ENCODE results near the gene EVA1C. TPM values are rescaled to one million over a fixed set of nuclear protein-coding genes. Genes with fewer than 3 reads are reported as not detected.
"Not testable (repeated sequence)": the region's sequence is repeated elsewhere in the genome, so short reads cannot be mapped to it uniquely, and the experiment has no call there.

The EVA1C gene
- total RNA-seq, 3 donors from 2014 or later (not counting 1 experiment from before 2014, with no cell fraction given), result 14.7 to 27.8 (median 15.8) TPM

DNA sequence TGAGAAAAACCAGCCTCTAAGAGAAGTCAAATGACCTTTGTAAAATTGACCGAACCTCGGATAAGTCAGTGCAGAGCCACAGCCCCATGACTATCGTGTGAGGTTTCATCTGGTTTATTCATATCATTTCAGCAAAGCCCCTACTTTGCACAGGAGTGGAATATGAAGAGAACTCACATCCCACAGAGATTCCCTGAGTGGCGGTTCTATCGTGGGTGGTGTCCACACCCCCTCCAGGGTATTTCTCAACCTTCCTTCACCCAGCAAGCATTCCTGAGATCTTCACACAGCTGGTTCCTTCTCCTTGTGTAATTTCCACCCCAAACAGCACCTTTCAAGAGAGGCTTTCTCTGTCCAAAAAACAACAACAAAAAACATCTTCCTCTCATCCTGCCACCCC, 47.5 kb downstream of the EVA1C start:
- no peak overlapping the region for H3K4me3 Mint-ChIP-seq
- no peaks in the 10 kb centered on the region for H3K9me3 ChIP-seq (ENCODE audit: control insufficient read depth, insufficient read depth, low read length)
- H3K27me3 Mint-ChIP-seq (ENCODE audit: low read depth in 2 of 2), result no peaks in the 10 kb centered on the region
- no peak overlapping the region for H3K27ac Mint-ChIP-seq
- TF ChIP-seq, protein P1, sequence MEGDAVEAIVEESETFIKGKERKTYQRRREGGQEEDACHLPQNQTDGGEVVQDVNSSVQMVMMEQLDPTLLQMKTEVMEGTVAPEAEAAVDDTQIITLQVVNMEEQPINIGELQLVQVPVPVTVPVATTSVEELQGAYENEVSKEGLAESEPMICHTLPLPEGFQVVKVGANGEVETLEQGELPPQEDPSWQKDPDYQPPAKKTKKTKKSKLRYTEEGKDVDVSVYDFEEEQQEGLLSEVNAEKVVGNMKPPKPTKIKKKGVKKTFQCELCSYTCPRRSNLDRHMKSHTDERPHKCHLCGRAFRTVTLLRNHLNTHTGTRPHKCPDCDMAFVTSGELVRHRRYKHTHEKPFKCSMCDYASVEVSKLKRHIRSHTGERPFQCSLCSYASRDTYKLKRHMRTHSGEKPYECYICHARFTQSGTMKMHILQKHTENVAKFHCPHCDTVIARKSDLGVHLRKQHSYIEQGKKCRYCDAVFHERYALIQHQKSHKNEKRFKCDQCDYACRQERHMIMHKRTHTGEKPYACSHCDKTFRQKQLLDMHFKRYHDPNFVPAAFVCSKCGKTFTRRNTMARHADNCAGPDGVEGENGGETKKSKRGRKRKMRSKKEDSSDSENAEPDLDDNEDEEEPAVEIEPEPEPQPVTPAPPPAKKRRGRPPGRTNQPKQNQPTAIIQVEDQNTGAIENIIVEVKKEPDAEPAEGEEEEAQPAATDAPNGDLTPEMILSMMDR (IDR thresholded peaks at IDR 0.05), result no peak
- no peaks in the 10 kb centered on the region for H3K36me3 Mint-ChIP-seq
- H3K4me1 Mint-ChIP-seq, result peaks cover 0 to 5% of the 10 kb centered on the region in 2 donors
- H3K27me3 ChIP-seq (ENCODE audit: control insufficient read depth, insufficient read depth, low read length), result no peaks in the 10 kb centered on the region
- H3K36me3 ChIP-seq (ENCODE audit: control insufficient read depth, insufficient read depth, low read length), result peaks cover 5% of the 10 kb centered on the region
- H3K4me1 ChIP-seq (ENCODE audit: control insufficient read depth, insufficient read depth, low read length), result no peaks in the 10 kb centered on the region
- intact Hi-C loops (cut with micrococcal nuclease), result no loop called here
- ATAC-seq, result no peak
- no peak overlapping the region for H3K4me3 ChIP-seq (ENCODE audit: low read length)
- WGBS (ENCODE audit: insufficient coverage), result 92% methylated on average over 5 of the region's 5 CpGs
- DNase-seq, result no peak
- H3K9me3 Mint-ChIP-seq, result no peaks in the 10 kb centered on the region
- H3K27ac ChIP-seq (ENCODE audit: low read length), result no peak overlapping the region

DNA sequence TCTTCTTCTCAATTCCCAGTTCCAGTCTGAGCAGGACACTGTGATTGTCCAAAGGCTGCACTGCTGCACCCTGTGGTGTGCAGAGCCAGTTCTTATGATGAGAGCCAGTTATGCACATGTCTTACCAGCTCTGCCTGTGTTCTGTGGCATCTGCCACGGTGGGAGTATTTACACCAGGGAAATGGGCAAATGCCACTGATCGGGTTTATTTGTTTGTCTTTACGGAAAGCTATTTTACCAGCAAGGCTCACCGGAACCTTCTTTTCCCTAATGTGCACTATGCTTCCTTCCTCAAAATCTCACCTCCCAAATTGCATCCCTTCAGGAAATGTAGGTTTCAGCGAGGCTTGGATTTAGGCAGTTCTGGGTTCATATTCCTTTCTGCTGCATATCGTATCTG, 49.0 kb downstream of the EVA1C start:
- Mint-ChIP-seq H3K4me1 (no peaks in the 10 kb centered on the region), H3K27ac (no peak overlapping the region), H3K36me3 (no peaks in the 10 kb centered on the region), H3K9me3 (no peaks in the 10 kb centered on the region), H3K27me3 (ENCODE audit: low read depth in 2 of 2) (no peaks in the 10 kb centered on the region), H3K4me3 (no peak overlapping the region)
- intact Hi-C loops (cut with micrococcal nuclease), result no loop called here
- no peaks in the 10 kb centered on the region for H3K9me3 ChIP-seq (ENCODE audit: control insufficient read depth, insufficient read depth, low read length)
- no peak for DNase-seq
- H3K27ac ChIP-seq (ENCODE audit: low read length), result no peak overlapping the region
- TF ChIP-seq, protein P1 (IDR thresholded peaks at IDR 0.05), result no peak
- no peaks in the 10 kb centered on the region for H3K27me3 ChIP-seq (ENCODE audit: control insufficient read depth, insufficient read depth, low read length)
- ATAC-seq, result no peak
- H3K36me3 ChIP-seq (ENCODE audit: control insufficient read depth, insufficient read depth, low read length), result peaks cover 7% of the 10 kb centered on the region
- WGBS (ENCODE audit: insufficient coverage), result 92% methylated on average over 6 of the region's 6 CpGs
- H3K4me1 ChIP-seq (ENCODE audit: control insufficient read depth, insufficient read depth, low read length), result no peaks in the 10 kb centered on the region
- no peak overlapping the region for H3K4me3 ChIP-seq (ENCODE audit: low read length)

DNA sequence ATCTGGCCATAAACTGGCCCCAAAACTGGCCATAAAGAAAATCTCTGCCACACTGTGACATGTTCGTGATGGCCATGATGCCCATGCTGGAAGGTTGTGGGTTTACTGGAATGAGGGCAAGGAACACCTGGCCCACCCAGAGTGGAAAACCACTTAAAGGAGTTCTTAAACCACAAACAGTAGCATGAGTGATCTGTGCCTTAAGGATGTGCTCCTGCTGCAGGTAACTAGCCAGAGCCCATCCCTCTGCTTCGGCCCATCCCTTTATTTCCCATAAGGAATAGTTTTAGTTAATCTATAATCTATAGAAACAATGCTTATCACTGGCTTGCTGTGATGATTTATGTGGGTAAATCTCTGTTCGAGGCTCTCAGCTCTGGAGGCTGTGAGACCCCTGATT, 50.1 kb downstream of the EVA1C start:
- H3K27me3 ChIP-seq (ENCODE audit: control insufficient read depth, insufficient read depth, low read length); H3K4me3 Mint-ChIP-seq; H3K4me3 ChIP-seq (ENCODE audit: low read length); H3K9me3 ChIP-seq (ENCODE audit: control insufficient read depth, insufficient read depth, low read length); H3K9me3 Mint-ChIP-seq; DNase-seq; H3K36me3 ChIP-seq (ENCODE audit: control insufficient read depth, insufficient read depth, low read length); H3K27me3 Mint-ChIP-seq (ENCODE audit: low read depth in 2 of 2); H3K4me1 Mint-ChIP-seq; H3K27ac ChIP-seq (ENCODE audit: low read length); intact Hi-C loops (cut with micrococcal nuclease); H3K27ac Mint-ChIP-seq; ATAC-seq; H3K4me1 ChIP-seq (ENCODE audit: control insufficient read depth, insufficient read depth, low read length); H3K36me3 Mint-ChIP-seq: not testable (repeated sequence)
- WGBS (ENCODE audit: insufficient coverage), result 86% methylated on average over 1 of the region's 3 CpGs

DNA sequence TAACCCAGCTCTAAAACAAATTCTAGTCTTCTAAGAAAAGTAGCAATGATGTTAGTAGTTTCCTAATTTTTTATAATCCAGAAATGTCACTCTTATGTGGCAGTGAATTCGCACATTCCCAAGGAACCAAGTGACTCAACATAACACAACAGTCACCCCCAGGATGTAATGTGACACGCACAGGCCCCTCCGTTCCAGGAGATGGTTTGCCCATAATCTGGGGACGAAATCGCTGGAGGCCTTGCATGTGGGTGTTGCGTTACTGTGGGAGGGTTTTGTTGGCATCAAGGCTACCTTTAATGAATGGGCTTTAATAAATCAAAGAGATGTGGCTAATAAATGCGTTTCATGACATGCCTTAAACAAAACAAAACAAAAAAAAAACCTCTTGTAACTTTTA, 50.9 kb downstream of the EVA1C start:
- WGBS (ENCODE audit: insufficient coverage), result 88% methylated on average over 6 of the region's 7 CpGs
- H3K27ac Mint-ChIP-seq, result no peak overlapping the region
- H3K27me3 ChIP-seq (ENCODE audit: control insufficient read depth, insufficient read depth, low read length), result no peaks in the 10 kb centered on the region
- no peaks in the 10 kb centered on the region for H3K27me3 Mint-ChIP-seq (ENCODE audit: low read depth in 2 of 2)
- no peak for ATAC-seq
- H3K36me3 ChIP-seq (ENCODE audit: control insufficient read depth, insufficient read depth, low read length), result peaks cover 7% of the 10 kb centered on the region
- intact Hi-C loops (cut with micrococcal nuclease), result no loop called here
- H3K9me3 Mint-ChIP-seq, result no peaks in the 10 kb centered on the region
- H3K4me3 Mint-ChIP-seq, result no peak overlapping the region
- H3K4me1 ChIP-seq (ENCODE audit: control insufficient read depth, insufficient read depth, low read length), result no peaks in the 10 kb centered on the region
- no peaks in the 10 kb centered on the region for H3K9me3 ChIP-seq (ENCODE audit: control insufficient read depth, insufficient read depth, low read length)
- no peak overlapping the region for H3K27ac ChIP-seq (ENCODE audit: low read length)
- no peak for DNase-seq
- H3K4me1 Mint-ChIP-seq, result no peaks in the 10 kb centered on the region
- no peaks in the 10 kb centered on the region for H3K36me3 Mint-ChIP-seq
- TF ChIP-seq, protein P1 (IDR thresholded peaks at IDR 0.05), result no peak
- H3K4me3 ChIP-seq (ENCODE audit: low read length), result no peak overlapping the region

Measured in natural killer cell (primary cell).